ENCODE measurements around the gene SOWAHB.
"Not testable (repeated sequence)": the region's sequence is repeated elsewhere in the genome, so short reads cannot be mapped to it uniquely, and the experiment has no call there.

Gene SOWAHB

DNA sequence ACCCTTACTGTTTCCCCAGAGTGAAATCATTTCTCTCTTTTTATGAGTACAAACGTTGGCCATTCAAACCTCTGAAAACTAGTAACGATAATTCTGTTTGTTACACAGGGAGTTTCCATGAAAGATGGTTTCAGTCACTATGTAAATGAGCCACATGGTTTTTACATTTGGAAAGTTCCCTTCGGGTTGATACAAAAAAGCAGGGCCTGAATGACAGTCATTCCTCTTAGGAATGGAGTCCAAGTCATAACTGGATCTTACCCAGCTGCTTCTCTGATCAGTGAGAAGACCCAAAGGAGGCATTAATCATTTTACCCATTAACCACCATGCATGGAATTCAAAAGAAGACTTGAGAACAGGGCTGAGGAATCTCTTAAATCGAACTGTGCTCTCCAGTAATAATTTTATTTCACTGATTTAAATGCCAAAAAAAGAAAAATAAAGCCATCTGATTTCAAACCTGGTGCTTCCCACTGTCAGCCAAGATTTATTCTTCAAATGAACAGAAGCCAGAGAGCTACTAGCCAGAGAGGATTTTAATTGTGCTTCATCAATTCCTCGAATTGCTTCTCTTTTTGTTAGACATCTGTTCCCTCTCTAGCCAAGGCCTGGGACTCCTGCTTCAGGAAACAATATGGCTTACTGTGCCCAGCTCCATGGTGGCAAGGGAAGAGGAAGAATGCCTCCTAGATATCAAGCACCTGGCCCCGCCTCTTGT is 3.2 kb downstream of the SOWAHB start:
- no peak for DNase-seq (ENCODE audit: low spot score)

DNA sequence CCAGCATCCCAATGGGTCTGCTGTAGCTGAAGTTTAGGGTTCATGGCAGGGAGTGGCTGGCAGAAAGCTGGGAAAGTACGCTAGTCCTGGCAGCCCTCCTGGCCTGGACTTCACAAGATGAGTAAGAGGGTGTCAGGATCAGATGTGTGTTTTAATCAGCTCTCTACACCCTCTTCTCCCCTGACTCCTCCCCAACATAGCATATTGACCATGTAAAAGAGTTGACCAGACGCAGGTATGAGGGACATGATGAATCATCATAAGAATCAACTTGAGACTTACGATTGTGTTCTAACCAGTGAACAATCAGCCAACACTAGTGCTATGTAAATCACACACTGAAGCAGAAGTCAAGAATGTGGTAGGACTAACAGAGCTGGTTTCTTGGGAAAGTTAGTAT is 5.3 kb downstream of the SOWAHB start:
- DNase-seq (ENCODE audit: low spot score), result no peak

- no peak for DNase-seq (ENCODE audit: low spot score)
Observed at GRCh38 chr4:76892001-76892400, 5.9 kb downstream of the SOWAHB start.

DNA sequence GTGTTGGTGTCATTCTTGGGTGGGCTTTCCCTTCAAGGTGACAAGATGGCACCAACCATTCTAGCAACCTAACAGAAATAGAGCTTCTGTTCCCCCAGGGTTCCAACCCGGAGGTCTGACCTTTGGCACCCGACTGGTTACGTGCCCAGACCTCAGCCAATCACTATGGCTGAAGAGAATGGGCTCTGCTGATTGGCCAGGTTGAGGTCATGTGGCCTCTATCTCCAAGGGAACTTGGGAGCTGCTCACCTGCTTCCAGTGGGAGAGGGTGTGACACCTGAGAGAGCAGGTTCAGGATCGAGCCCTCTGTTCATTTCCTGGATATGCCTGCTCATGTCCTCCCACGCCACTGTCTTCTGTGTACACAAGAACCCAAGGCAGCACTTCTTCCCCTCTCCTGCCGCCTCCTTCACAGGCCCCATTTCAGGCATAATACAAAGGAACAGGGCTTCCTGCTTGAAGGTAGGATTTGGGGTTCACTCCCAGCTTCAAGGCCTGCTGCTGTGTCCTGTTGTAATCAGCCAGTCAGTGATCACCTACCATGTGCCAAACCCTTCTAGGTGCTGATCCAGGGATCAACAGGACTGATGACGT is 11.0 kb downstream of the SOWAHB start:
- no peak for DNase-seq (ENCODE audit: low spot score)

DNA sequence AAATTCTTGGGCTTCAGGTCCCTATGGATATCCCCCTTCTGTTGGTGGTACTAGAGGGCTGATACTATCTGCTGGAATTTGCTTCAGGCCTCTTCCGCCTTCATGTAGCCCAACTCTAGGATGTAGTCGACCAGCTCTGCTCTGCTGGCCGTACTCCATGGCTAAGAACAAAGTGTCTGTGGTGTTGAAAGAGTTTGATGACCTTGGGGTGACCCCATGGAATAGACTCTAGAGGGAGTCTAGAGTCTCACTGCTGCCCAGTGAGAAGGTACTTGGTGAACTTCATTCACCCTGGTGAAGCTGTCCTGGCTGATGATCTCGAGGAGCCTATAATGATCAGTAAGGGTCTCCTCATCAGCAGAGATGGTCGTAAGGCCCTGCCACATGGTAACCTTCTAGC is 11.7 kb downstream of the SOWAHB start:
- DNase-seq (ENCODE audit: low spot score), result no peak

DNA sequence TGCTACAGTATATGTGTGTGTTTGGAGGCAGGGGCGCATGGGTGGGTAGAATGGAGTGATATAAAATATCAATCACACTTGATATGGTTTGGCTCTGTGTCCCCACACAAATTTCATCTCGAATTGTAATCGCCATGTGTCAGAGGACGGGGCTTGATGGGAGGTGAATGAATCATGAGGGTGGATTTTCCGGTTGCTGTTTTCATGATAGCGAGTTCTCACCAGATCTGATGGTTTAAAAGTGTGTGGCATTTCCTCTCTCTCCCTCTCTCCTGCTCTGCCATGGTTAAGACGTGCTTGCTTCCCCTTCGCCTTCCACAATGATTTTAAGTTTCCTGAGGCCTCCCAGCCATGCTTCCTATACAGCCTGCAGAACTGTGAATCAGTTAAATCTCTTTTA is 14.8 kb downstream of the SOWAHB start:
- DNase-seq (ENCODE audit: low spot score), result no peak

- no peak for DNase-seq (ENCODE audit: low spot score)
Observed at GRCh38 chr4:76882630-76883029, 15.3 kb downstream of the SOWAHB start.

GRCh38 chr4:76881375-76881774 is 16.6 kb downstream of the SOWAHB start:
- peak; percentile 49 for DNase-seq (ENCODE audit: low spot score)

- no peak for DNase-seq (ENCODE audit: low spot score)
Observed at GRCh38 chr4:76879731-76880364, 18.1 kb downstream of the SOWAHB start.

- not testable (repeated sequence) for DNase-seq (ENCODE audit: low spot score)
Observed at GRCh38 chr4:76878641-76879165, 19.2 kb downstream of the SOWAHB start.

DNA sequence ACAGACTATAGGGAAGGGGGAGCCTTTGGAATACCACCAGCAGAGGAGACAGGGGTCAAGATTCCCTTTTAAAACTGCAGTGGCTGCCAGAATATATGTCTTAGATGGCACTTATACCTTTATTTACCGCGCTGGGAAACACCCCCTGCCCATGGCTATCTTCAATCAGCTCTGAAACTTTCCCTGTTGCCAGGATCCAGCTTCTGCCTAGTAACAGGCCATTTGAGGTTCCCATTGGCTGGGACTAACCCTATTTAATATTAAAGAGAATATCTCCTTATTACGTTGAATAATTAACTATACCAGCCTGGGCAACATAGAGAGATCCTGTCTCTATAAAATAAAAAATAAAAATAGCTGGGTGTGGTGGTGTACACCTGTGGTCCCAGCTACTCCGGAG is 23.8 kb downstream of the SOWAHB start:
- DNase-seq (ENCODE audit: low spot score), result no peak

GRCh38 chr4:76873495-76873894 is 24.4 kb downstream of the SOWAHB start:
- no peak for DNase-seq (ENCODE audit: low spot score)

DNA sequence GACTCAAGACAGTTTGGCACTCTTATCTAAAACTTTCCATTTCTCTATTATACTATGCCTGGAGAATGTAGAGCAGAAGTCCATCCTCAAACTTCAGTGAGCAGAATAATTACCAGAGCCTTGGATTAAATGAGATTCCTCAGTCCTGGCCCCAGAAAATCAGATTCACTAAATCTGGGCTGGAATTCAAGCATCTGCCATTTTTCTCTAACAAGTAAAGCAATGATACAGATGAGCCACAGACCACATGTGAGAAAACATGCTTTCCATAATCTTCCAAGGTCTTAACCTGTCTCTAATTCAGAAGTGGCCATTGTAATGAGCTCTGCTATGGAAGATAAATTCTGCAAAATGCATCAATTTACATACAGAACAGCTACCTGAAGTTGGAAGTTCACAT is 25.4 kb downstream of the SOWAHB start:
- DNase-seq (ENCODE audit: low spot score), result no peak

DNA sequence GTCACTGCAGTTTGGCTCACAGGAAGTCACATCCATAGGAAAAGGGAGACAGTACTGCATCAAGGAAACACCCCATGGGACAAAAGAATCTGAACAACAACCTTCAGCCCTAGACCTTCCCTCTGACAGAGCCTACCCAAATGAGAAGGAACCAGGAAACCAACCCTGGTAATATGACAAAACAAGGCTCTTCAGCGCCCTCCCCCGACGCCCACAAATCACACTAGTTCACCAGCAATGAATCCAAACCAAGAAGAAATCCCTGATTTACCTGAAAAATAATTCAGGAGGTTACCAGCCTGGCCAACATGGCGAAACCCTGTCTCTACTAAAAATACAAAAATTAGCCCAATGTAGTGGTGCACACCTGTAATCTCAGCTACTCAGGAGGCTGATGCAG is 29.2 kb downstream of the SOWAHB start:
- not testable (repeated sequence) for DNase-seq (ENCODE audit: low spot score)

GRCh38 chr4:76867880-76868655 is 29.9 kb downstream of the SOWAHB start:
- peak; percentile 57 for DNase-seq (ENCODE audit: low spot score)

- no peak for DNase-seq (ENCODE audit: low spot score)
Observed at GRCh38 chr4:76867377-76867776, 30.6 kb downstream of the SOWAHB start.

DNA sequence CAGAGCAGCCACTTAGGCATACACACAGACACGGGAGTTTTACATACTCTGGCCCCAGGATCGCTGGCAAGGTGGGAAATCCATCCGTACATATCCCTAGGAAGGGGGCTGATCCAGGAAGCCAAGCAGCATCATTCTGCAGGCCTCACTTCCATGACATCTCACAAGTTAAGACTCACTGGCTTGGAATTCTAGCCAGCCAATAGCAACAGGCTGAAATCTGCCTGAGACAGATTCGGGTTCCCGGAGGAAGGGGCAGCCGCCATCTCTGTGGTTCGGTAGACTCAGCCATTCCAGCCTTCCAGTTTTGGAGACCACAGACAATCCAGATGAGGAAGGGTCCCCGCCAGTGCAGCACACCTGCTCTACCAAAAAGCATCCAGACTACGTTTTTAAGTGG is 31.3 kb downstream of the SOWAHB start:
- no peak for DNase-seq (ENCODE audit: low spot score)

DNA sequence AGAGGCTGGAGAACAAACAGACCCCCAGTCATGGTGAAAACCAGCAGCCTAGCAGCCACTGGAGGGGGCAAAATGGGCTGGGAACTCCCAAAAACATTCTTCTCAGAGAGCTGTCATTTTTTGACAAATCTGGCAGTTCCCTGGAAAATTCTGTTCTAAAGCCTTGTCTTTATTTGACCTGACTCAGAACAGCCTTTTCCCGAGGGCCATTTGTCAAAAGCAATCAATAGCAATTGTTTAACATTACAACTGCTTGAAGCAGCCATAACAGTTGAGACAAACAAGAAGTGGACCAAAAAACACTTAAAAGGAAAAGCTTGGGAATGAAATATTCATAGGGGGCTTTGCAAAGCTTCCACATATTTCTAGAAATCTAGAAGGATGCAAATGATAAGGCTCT is 39.6 kb downstream of the SOWAHB start:
- DNase-seq (ENCODE audit: low spot score), result no peak

DNA sequence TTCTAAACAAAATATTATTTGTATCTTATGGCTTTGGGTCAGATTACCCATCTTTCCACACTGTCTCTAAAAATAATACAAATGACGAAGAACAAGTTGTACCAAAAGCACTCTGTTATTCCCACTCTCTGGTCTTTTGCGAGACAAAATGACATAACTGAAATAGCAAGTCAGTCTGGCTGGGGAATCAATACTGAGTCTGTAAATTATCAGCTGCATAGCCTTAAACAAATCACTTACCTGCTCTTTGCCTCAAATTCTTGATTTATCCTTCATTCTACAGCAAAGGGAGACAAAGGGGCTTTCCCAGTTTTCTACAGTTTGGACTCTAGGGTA is 40.9 kb downstream of the SOWAHB start:
- no peak for DNase-seq (ENCODE audit: low spot score)

DNA sequence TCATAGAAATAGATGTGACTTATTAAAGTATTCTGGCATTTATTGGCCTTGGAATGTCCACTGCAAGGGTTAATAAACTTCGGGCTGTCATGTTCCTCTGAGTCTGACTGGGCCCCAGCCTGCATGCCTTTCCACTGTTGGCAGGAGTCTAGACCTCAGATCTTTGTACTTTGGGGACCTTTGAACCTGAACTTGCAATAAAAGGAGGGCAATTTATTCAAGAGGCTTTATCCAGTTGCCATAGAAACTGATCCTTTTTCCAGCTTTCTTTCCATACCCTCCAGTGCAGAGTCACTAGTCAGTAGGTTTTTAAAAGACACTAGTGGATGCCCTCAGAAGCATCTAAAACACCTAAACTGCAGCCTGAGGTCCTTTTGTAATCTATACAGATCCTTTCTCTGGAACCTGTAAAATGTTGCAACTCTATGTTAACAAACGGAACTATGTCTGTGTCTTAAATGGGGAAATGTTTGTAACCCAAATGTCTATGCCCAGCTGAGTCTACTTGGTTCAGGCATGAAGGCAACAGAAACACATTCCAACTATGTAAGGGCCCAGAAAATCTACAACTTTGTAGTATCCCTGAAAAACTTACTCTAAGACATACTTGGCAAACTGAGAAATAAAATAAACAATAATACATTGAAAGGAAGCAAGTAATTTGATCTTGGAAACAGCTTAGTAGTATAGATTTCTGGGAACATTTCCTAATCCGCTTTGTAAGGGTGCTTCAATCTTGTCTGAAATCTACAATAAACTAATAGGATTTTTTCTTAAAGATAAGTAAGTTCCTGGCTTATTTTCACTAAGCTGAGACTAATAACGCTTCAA is 41.5 kb downstream of the SOWAHB start:
- DNase-seq (ENCODE audit: low spot score), result peak; percentile 6

- DNase-seq (ENCODE audit: low spot score), result no peak
Observed at GRCh38 chr4:76854858-76855257, 43.1 kb downstream of the SOWAHB start.

DNA sequence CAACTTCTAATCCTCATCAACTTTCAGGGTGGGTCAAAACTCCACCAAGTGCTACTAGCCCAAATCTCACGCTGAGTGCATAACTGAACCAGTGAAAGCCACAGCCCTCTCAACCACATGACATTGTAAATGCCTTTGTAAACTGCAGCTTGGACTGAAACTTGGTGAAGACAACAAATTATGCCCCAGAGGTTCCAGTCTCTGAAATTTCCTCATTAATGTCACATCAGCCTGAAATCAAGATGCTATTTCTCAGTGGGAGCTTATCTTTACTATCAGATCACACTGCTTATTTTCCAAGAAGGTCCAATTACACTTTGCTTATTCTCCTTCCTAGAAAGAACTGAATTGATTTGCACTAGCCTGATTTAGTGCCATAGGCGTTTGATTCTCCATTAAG is 46.6 kb downstream of the SOWAHB start:
- DNase-seq (ENCODE audit: low spot score), result no peak
